22Rv1 (cell line): ENCODE results near the gene ZBTB5.

Experiments
- ZFX ChIP-seq: fragments of 450-650 bp; IDR thresholded peaks from 2 replicates; pipeline ENCODE4 v1.6.1; 2017; ENCODE audit warnings: antibody characterized with exemption, borderline replicate concordance
- TF ChIP-seq, protein P1 (sequence below): fragments of 450-650 bp; IDR thresholded peaks from 2 replicates; pipeline ENCODE4 v1.5.1; 2017; ENCODE audit warnings: mild to moderate bottlenecking

- TF ChIP-seq, protein P1, sequence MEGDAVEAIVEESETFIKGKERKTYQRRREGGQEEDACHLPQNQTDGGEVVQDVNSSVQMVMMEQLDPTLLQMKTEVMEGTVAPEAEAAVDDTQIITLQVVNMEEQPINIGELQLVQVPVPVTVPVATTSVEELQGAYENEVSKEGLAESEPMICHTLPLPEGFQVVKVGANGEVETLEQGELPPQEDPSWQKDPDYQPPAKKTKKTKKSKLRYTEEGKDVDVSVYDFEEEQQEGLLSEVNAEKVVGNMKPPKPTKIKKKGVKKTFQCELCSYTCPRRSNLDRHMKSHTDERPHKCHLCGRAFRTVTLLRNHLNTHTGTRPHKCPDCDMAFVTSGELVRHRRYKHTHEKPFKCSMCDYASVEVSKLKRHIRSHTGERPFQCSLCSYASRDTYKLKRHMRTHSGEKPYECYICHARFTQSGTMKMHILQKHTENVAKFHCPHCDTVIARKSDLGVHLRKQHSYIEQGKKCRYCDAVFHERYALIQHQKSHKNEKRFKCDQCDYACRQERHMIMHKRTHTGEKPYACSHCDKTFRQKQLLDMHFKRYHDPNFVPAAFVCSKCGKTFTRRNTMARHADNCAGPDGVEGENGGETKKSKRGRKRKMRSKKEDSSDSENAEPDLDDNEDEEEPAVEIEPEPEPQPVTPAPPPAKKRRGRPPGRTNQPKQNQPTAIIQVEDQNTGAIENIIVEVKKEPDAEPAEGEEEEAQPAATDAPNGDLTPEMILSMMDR, result no peak
- TF ChIP-seq ZFX, result no peak
Observed at GRCh38 chr9:37399336-37399735, 65.9 kb downstream of the ZBTB5 start.
